Stimulated activated CD4-positive, alpha-beta T cell treated with anti-CD3 and anti-CD28 coated beads, Interleukin-12 subunit alpha, Interleukin-12 subunit beta, amount 100 ng/mL, for 24 hours (primary cell): ENCODE results near the gene KANSL1.
"Not testable (repeated sequence)": the region's sequence is repeated elsewhere in the genome, so short reads cannot be mapped to it uniquely, and the experiment has no call there.

Source experiments
- DNase-seq, 2 experiments: peaks; one replicate each; pipeline ENCODE4 v3.0.0-alpha.2; 2020; ENCODE audit warnings: low read depth in 2 of 2

The KANSL1 gene

DNA sequence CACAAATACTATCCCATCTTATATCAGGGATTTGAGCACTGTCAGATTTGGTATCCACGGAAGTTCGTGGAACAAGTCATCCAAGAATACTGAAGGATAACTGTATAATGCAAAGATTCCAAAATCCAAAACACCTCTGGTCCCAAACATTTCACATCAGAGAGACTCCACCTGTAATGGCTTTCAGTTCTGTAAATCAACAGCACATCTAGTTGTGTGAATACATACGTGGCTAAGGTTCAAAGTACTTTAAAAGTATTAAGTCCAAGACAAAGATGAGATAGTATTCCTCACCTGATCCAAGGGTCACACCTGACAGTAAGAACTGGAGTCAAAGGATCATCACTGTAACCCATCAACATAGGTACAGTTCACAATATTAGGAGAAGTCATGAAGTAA lies 54.8 kb downstream of the KANSL1 start:
- no peak for DNase-seq

DNA sequence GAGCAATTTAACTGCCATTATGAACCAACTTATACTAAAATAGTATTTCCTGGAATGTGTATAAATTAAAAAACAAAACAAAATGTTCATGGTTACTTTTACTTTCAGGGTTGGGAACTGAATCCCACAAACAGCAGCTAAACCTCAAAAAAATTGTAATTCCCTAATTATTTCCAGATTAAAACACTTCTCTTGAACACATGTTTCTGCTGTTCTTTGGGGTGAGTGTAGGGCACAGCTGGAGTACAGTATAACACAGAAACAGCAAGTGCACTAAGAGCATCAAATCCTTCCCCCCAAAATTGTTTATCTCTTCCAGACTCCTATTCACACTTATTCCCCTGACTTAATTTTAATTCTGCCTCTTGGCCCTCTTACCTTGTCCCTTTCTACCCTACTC lies 56.4 kb downstream of the KANSL1 start:
- no peak for DNase-seq

DNA sequence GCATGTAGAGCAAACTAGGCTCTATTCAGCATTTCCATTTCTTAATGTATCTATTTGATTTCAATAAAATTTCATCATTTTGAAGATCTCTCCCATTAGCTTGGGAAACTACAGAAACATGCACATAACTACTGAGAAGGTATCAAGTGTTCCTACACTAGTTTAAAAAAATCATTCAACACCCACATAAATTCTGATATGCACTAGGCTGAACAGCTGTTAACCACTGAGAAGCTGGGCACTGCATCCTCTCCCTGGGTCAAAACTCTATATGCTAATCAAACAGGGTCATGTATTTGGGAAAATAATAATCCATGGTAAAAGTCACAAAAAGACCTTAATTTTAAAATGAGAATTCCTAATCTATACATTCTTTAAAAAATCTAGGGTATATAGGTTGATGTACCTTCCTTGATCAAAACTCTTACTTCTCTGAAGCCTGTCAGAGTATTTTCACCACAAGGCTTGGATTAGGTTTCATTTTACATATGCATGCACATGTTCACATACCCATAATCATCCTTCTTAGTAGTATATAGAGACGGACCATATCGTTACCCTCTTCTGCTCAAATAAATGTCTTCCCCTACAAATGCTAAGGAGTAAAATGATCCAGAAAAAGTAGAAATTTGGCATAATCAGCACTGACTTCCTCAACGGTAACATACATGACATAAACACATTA lies 57.2 kb downstream of the KANSL1 start:
- DNase-seq: no peak

DNA sequence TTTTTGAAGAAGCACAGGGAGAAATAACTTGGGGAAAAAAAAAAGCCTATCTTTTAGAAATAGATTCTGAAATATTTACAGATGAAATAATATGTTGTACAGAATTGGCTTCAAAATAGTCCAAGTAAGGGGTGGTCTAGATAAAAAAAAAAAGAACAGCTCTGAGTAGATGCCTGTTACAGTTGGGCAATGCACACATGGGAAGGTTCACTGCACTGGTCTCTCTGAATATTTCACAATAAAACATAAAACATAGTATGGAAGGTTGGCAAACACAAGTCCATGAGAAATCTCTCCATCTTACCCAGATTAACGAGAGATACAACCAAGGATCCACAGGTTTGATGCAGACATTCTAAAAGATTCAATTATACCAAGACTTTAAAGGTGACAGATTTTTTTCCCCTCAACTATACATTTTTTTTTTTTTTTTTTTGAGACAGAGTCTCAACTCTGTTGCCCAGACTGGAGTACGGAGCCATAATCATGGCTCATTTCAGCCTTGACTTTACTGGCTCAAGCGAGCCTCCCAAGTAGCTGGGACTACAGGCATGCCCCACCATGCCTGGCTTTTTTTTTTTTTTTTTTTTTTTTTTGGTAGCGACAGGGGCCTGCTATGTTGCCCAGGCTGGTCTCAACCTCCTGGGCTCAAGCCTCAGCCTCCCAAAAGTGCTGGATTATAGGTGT lies 58.0 kb downstream of the KANSL1 start:
- DNase-seq: no peak

DNA sequence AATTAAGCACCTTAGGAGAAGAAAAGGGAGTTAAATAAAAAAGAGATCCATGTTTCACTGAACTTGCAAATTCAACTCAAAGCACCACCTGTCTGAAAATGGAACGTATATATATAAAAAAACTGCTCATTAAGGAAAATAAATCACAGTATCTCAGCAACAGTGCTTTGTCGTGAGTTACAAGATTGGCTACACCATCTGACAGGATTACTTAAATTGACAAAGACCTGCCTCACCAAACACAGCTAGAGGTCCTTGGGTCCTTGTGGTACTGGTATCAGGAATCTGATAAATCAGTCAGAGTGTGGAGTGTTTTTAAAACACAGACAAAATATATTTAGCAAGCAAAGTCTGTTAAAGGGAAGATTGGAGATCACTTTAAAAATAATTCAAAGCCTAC lies 63.9 kb downstream of the KANSL1 start:
- DNase-seq: no peak

DNA sequence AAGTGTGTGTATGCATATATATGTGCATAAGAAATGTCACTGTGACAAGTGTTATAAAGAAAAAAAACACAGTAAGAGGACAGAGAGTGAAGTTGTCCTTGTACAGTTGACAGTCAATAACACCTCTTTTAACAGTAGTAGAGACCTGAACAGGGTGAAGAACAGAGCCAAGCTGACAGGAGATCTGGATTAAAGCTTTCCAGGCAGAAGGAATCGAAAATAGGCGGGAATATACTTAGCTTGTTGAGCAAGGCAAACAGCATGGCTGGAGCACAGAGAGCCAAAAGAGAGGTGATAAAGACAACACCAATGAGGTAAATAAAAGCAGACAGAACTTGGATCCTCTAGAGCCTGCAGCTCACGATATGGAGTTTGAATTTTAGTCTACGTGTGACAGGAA lies 64.8 kb downstream of the KANSL1 start:
- no peak for DNase-seq

DNA sequence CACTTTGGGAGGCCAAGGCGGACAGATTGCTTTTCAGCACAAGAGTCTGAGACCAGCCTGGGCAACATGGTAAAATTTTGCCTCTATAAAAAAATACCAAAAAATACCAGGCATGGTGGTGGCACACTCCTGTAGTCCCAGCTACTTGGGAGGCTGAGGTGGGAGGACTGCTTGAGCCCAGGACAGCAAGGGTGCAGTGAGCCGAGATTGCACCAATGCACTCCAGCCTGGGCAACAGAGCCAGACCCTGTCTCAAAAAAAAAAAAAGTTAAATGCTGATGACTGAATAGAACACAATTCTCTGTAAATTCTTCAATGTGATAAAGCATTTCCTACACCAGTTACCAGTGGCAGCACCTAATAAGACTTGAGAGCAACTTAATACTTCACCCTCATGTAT lies 65.7 kb downstream of the KANSL1 start:
- no peak for DNase-seq

DNA sequence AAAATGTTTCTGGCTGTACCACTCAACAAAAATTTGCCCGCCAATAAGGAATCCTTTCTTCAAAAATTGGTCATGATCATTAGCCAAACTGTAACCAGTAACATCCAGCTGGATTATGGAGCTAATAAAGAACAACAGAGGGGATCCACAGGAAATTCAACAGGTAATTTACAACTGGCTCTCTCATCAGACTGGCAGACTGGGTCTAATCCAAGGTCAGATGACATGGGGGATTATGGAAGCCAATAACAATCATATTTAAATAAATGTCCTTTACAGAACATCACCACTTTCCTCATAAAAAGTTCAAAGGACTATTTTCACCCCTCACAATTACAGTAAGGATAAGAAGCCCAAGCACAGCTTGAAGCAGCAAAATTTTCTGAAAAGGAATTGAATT lies 66.4 kb downstream of the KANSL1 start:
- no peak for DNase-seq

DNA sequence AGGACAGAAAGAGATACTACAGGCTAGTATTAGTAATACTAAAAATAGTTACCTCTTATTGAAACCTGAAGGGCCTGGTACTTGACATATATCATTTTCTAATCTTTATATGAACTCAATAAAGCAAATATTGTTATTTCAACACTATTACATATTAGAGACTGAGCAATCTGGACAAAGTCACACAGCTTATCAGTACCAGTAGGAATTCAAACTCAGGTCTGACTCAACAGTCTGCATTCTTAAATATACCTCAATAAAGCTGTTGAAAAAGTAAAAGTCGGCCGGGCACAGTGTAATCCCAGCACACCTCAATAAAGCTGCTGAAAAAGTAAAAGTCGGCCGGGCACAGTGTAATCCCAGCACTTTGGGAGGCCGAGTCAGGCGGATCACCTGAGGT lies 67.4 kb downstream of the KANSL1 start:
- DNase-seq: no peak

DNA sequence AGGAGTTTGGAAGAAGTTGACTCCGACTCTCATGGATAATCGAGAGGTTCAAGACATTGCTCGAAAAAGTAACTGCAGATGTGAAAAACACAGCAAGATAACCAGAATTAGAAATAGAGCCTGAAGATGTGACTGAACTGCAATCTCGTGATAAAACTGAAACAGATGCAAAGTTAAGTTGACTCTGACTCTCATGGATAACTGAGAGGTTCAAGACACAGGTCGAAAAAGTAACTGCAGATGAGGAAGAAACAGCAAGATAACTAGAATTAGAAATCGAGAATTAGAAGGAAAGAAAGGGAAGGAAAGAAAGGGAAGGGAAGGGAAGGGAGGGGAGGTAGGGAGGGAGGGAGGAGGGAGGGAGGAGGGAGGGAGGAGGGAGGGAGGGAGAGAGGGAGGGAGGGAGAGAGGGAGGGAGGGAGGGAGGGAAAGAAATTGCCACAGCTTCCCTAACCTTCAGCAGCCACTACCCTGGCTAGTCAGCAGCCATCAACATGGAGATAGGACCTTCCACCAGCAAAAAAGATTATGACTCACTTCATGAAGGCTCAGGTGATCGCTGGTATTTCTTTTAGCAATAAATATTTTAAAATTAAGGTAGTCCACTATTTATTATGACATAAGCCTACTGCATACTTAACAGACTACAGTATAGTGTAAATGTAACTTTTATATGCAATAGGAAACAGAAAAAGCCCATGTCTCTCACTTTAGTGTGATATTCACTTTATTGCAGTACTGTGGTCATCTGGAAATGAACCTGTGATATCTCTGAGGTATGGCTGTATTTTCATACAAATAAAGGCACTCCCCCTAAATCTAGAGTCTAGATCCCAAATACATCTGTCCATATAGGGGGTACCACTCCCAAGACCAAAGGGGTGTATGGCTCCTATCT lies 68.3 kb downstream of the KANSL1 start:
- no peak for DNase-seq

DNA sequence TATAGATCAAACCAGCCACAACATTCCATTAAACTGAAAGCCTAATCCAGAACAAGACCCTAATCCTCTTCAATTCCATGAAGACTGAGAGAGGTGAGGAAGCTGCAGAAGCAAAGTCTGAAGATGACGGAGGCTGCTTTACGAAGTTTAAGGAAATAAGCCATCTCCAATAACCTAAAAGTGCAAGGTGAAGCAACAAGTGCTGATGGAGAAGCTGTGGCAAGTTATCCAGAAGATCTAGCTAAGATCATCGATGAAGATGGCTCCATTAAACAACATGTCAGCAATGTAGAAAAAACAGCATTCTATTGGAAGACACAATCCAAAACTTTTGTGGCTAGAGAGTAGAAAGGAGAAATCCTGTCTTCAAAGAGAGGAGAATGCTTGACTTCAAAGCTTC lies 69.6 kb downstream of the KANSL1 start:
- no peak for DNase-seq

DNA sequence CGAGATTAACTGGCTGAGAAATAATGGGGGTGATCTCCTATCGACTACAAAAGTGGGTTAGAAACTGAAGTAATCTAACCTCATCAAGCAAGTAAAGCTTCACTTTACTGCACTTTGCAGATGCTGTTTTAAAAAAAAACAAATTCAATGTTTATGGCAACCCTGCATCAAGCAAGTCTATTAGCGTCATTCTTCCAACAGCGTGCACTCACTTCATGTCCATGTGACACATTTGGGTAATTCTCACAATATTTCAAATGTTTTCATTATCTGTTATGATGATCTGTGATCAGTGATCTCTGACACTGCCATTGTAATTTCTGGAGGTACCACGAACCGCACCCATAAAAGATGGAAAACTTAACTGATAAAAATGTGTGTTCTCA lies 70.8 kb downstream of the KANSL1 start:
- DNase-seq: no peak

DNA sequence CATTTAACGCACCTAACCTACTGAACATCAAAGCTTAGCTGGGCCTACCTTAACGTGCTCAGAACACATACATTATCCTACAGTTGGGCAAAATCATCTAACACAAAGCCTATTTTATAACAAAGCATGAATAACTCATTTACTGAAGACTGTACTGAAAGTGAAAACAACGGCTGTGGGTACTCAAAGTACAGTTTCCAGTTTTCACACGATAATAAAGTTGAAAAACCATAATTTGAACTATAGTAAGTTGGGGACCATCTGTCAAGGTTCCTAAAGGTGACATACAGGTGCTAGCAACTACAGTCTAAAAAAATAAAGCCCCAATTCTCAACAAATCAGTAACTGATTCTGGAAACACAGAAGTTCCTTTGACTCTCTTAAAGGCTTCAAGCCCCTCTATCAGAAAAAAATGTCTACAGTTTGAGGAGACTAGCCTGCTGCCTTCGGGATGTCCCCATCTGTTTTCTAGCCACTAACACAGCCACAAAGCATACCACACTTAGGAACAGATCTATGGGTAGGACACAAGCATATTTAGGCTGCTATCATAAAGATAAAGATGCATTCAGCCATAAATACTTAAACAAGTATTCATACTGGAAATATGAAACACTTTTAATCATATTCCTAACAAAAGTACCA lies 71.3 kb downstream of the KANSL1 start:
- no peak for DNase-seq

DNA sequence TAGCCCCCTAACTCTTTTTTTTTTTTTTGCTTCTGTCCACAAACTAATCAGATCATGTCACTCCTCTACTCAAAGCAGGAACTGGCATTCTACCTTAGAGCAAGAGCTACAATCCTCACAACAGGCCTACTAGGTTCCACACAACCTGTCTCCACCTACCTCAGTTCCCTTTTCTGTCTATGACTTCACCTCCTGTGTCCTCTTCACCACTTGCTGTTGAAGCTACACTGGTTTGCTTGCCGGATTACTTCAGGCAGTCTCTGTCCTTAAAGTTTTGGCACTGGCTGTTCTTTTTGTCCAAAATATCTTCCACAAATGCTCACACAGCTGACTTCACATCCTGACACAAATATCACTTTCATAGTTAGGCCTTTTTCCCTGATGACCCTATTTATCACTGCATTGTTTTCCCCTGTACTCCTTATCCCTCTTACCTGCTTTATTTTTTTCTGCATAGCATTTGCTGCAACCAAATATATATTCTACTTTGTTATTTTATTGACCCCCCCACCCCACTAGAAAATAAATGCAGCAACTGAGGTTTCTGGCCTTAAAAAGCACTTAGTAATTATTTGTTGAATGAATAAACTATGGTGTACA lies 72.0 kb downstream of the KANSL1 start:
- no peak for DNase-seq

DNA sequence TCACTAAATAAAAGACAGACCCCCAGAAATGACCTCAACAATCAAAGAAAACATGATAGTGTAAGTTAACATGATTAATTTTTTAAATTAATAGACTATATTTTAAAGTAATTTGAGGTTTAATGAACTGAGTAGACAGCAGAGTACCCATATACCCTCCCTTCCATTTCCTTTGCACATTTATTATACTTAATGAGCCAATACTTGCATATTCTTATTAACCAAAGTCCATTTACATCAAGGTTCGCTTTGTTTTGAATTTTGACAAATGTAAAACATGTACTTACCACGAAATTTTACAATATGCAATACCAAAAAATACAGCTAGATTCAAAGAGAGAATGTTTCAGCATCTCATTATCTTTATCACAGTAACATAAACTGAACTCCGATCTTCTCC lies 72.7 kb downstream of the KANSL1 start:
- no peak for DNase-seq

DNA sequence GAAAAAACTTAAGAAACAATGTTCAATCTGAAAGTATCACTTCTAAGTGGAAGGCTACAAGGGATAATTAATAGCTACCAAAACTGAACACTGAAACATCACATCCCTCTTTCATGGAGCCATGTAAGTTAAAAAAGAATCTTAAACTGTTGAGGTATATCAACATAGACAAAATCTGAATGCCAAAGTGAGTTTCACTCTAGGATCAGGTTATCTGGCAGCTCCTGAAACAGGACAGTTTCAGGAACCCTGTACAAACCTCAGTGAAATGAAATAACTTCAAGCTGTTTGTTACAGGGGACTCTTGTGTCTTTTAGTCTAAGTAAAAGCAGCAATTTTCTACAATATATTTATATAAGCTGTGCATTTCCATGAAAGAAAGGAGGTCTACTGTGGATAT lies 73.2 kb downstream of the KANSL1 start:
- DNase-seq: no peak

DNA sequence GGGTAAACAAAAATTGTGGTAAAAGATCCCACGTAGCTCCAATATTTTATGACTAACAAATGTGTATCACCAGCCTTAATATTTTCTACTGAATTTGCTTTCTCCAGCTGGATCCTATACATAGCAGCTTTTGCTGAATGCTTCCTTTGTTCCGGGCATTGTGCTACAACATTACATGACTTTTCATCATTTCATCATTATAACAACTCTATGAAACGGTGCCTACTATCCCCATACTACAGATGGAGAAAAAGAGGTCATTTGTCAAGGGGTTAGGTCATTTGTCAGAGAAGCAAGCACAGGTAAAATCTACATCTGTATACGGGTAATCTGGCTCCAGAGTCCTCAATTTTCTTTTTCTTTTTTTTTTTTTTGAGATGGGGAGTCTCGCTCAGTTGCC lies 74.3 kb downstream of the KANSL1 start:
- no peak for DNase-seq

DNA sequence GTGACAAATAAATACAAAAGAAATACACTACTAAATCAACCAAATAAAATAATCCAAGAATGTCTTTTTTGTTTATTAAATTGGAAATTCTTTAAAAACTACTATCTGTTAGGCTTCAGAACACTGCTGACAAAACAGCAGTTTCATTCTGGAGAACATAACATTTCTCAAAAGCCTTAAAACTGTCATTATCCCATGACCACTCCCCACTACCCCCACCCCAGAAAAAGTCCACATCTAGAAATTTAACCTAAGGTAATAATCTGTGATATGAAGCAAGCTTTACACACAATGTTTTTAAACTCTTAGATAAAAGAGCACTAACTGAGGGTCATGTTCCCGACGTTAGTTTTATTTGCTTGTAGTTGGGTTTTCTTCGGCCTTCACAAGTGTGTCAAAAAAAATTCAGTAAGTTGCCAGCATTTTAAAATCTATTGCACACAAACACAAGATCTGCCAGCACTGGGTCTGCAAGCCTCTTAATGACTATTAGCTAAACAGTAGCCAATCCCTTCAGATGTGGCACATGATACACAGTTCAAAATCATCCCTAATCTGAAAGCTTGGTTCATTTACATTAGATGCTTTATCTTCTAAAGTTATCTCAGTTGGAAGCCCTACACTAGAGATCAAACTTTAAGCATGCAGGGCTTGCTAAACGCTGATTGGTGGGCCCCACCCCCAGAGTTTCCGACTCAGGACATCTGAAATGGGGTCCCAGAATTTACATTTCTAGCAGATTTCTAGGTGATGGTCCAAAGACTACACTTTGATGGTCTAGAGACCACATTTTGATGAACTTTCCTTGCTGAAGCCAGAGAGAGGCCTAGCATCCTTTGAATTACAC lies 75.2 kb downstream of the KANSL1 start:
- no peak for DNase-seq

DNA sequence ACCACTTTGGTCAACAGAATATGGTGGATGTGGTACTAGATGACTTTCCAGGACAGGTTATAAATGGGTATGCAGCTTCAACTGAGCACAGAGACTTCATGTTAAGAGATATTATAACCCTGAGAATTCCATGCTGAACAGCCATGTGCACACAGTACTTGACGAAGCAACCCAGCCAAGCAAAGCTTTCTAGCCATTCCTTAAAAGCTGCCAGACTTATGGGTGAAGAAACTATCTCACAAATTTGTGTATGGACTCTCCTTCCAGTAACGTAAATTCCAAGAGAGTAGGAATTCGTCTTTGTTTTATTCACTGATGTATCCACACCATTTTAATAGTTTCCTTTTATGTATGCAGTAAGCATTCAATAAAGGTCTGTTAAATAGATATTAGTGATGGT lies 76.1 kb downstream of the KANSL1 start:
- no peak for DNase-seq

DNA sequence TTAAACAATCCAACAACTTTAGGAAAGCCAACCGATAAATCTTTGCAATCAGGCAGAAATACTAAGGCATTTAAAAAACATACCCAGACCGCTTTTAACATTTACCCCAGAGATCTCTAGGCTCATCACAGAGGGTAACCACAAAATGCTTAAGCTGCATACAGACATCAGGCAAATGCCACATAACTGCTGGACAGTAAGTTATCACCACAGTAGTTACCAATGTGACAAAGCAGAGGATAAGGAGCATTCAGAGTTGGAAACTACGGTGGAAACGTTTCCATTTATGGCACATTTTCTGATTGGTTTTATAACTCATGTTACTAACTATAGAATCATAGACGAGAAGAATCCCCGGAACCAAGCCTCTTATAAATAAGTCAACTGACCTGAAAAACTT lies 77.5 kb downstream of the KANSL1 start:
- no peak for DNase-seq

DNA sequence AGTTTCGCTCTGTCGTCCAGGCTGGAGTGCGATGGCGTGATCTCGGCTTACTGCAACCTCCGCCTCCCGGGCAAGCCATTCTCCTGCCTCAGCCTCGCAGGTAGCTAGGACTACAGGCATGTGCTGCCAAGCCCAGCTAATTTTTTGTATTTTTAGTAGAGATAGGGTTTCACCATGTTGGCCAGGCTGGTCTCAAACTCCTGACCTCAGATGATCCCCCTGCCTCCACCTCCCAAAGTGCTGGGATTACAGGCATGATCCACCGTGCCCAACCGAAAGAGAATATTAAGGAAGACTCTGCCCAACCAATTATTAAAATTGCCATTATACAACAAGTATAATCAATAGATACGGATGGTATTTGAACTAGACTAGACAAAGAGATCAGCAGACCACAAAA lies 82.0 kb downstream of the KANSL1 start:
- DNase-seq: not testable (repeated sequence)
